HepG2 (cell line): Measurements from ENCODE around the gene HBQ1. TPM values are rescaled to one million over a fixed set of nuclear protein-coding genes. Genes with fewer than 3 reads are reported as not detected.

Source experiments
- ATAD3A ChIP-seq: sonication (generic); formaldehyde crosslinking; IDR thresholded peaks from 2 replicates; pipeline ENCODE4 v1.4.0; 2020; ENCODE audit warnings: missing genetic modification reagents
- FOXC1 ChIP-seq: sonication (generic); formaldehyde crosslinking; IDR thresholded peaks from 2 replicates; pipeline ENCODE4 v1.8.0; 2022; ENCODE audit warnings: mild to moderate bottlenecking, missing genetic modification reagents, borderline replicate concordance
- GATAD2A ChIP-seq: IDR thresholded peaks from 2 replicates; pipeline ENCODE4 v1.6.1; 2016
- GFI1 ChIP-seq: sonication (generic); formaldehyde crosslinking; IDR thresholded peaks from 2 replicates; pipeline ENCODE4 v1.5.0; 2020; ENCODE audit warnings: missing genetic modification reagents, mild to moderate bottlenecking, borderline replicate concordance
- GPN1 ChIP-seq: sonication (generic); formaldehyde crosslinking; IDR thresholded peaks from 2 replicates; pipeline ENCODE4 v1.5.1; 2020; ENCODE audit warnings: missing genetic modification reagents, borderline replicate concordance
- HNRNPH1 ChIP-seq: fragments of 200-400 bp; formaldehyde crosslinking; optimal IDR thresholded peaks from 2 replicates; pipeline ENCODE3; 2017; ENCODE audit warnings: mild to moderate bottlenecking, low read depth, low read length
- IRF2 ChIP-seq: IDR thresholded peaks from 2 replicates; pipeline ENCODE4 v1.6.1; 2018; ENCODE audit warnings: missing genetic modification reagents, missing compliant biosample characterization
- KLF13 ChIP-seq: sonication (generic); formaldehyde crosslinking; IDR thresholded peaks from 2 replicates; pipeline ENCODE4 v1.4.0; 2020; ENCODE audit warnings: mild to moderate bottlenecking, missing genetic modification reagents
- KLF16 ChIP-seq, 2 experiments: sonication (generic) in 1 of 2; formaldehyde crosslinking in 1 of 2; IDR thresholded peaks; 2 replicates each; pipeline versions ENCODE4 v1.6.1 to v1.8.0; 2016 to 2023; ENCODE audit warnings: missing genetic modification reagents in 2 of 2, missing compliant biosample characterization in 1 of 2
- POGK ChIP-seq: sonication (generic); formaldehyde crosslinking; conservative IDR thresholded peaks from 2 replicates; pipeline ENCODE4 v1.8.0; 2022; ENCODE audit warnings: mild to moderate bottlenecking, moderate library complexity, missing genetic modification reagents
- POLR2AphosphoS5 ChIP-seq: IDR thresholded peaks from 2 replicates; pipeline ENCODE4 v1.6.1; 2012; ENCODE audit warnings: low read depth, low read length
- SRSF9 ChIP-seq: fragments of 200-400 bp; formaldehyde crosslinking; IDR thresholded peaks from 2 replicates; pipeline ENCODE4 v1.6.1; 2018; ENCODE audit warnings: borderline replicate concordance, mild to moderate bottlenecking, low read depth, low read length; ENCODE audit not compliant: insufficient read depth, poor library complexity, severe bottlenecking
- ZHX2 ChIP-seq, 2 experiments: sonication (generic) in 1 of 2; formaldehyde crosslinking in 1 of 2; IDR thresholded peaks; 2 replicates each; pipeline versions ENCODE4 v1.6.1 to v1.9.0; 2014 to 2022; ENCODE audit warnings: antibody characterized with exemption in 1 of 2, borderline replicate concordance in 1 of 2, inconsistent platforms in 1 of 2, low read depth in 1 of 2, missing genetic modification reagents in 1 of 2
- ZNF20 ChIP-seq: sonication (generic); formaldehyde crosslinking; IDR thresholded peaks from 2 replicates; pipeline ENCODE4 v1.4.0; 2020; ENCODE audit warnings: mild to moderate bottlenecking, moderate library complexity, missing genetic modification reagents
- ZNF367 ChIP-seq: sonication (generic); formaldehyde crosslinking; IDR thresholded peaks from 2 replicates; pipeline ENCODE4 v1.4.0; 2020; ENCODE audit warnings: missing genetic modification reagents, borderline replicate concordance
- ZNF431 ChIP-seq: sonication (generic); formaldehyde crosslinking; IDR thresholded peaks from 2 replicates; pipeline ENCODE4 v1.9.0; 2022; ENCODE audit warnings: missing genetic modification reagents, low read depth, mild to moderate bottlenecking, borderline replicate concordance
- ZNF747 ChIP-seq: sonication (generic); formaldehyde crosslinking; IDR thresholded peaks from 2 replicates; pipeline ENCODE4 v1.8.1; 2023; ENCODE audit warnings: missing genetic modification reagents, mild to moderate bottlenecking, borderline replicate concordance
- polyA plus RNA-seq, 8 experiments: library from polyadenylated mRNA; depleted of rRNA in 3 of 8; stranded (reverse) in 7 of 8; unstranded in 1 of 8; fragments of >200 nt; fragmentation: Illumina TruSeq in 4 of 8; extraction: Trizol in 4 of 8; gene quantifications; 2 replicates each; pipeline versions ENCODE4 v1.2.1 to v1.2.3, GENCODE V29; 2011 to 2016; ENCODE audit warnings: low read depth in 4 of 8, missing spikeins in 1 of 8, mixed read lengths in 1 of 8; ENCODE audit not compliant: insufficient read depth in 1 of 8
- total RNA-seq, 5 experiments: library from RNA; depleted of rRNA; stranded (reverse); fragments of >200 nt; fragmentation: Illumina TruSeq; extraction: Trizol; gene quantifications; 2 replicates each; pipeline ENCODE4 v1.2.3, GENCODE V29; 2016; ENCODE audit warnings: low read depth in 1 of 5

The HBQ1 gene
- total and polyA plus RNA-seq, 2 of the 13 experiments (the other 11 are each of a cell fraction or from before 2014, with no cell fraction given): 4.9 to 7.4 TPM

- TF ChIP-seq ZNF431: peak; percentile 90; the same call in 1 of the 2 replicates
- peak; percentile 96 for TF ChIP-seq POGK (CRISPR knock-in tag)
- TF ChIP-seq POLR2AphosphoS5: peak; percentile 59
- TF ChIP-seq GATAD2A: peak; percentile 66; the same call in 1 of the 2 replicates
- peak; percentile 100 for TF ChIP-seq FOXC1 (CRISPR knock-in tag)
- TF ChIP-seq KLF13 (CRISPR knock-in tag): peak; percentile 89; the same call in 1 of the 2 replicates
- no peak; the same call in 1 of the 2 replicates for TF ChIP-seq GPN1 (CRISPR knock-in tag)
- TF ChIP-seq HNRNPH1: no peak
- TF ChIP-seq ZNF747: peak; percentile 99
- 0 out of 2 replicates have a peak, but pooled peaks have one; percentile 47 for TF ChIP-seq ZHX2 (IDR thresholded peaks at IDR 0.05; ENCODE audit: low read depth)
- no peak; the same call in 1 of the 2 replicates for TF ChIP-seq ZHX2 (CRISPR knock-in tag; IDR thresholded peaks at IDR 0.05; ENCODE audit: borderline replicate concordance)
- no peak for TF ChIP-seq ZNF20
- TF ChIP-seq GFI1 (CRISPR knock-in tag): peak; percentile 89
- no peak for TF ChIP-seq SRSF9
- TF ChIP-seq IRF2 (CRISPR knock-in tag): peak; percentile 69; the same call in 1 of the 2 replicates
- peak; percentile 85; the same call in 1 of the 2 replicates for TF ChIP-seq ZNF367 (CRISPR knock-in tag)
- TF ChIP-seq ATAD3A (CRISPR knock-in tag): peak; percentile 82; the same call in 1 of the 2 replicates
- TF ChIP-seq KLF16 (CRISPR knock-in tag; IDR thresholded peaks at IDR 0.05): peak; percentile 93 to 96
Measured at GRCh38 chr16:180681-181564, 664 bp downstream of the HBQ1 start (continued).
